ENCODE data around the gene TTC24.
A peak's percentile ranks its signal among the peaks of the same experiment; 100 is the strongest.

TTC24 gene

GRCh38 chr1:156554971-156555370 is 24.6 kb upstream of the TTC24 start:
- no peak for DNase-seq (ENCODE audit: low read depth)

- no peak for DNase-seq (ENCODE audit: low read depth)
Observed at GRCh38 chr1:156555715-156556114, 23.8 kb upstream of the TTC24 start.

- DNase-seq (ENCODE audit: low read depth), result no peak
Observed at GRCh38 chr1:156556354-156556753, 23.2 kb upstream of the TTC24 start.

- DNase-seq (ENCODE audit: low read depth), result no peak
Observed at GRCh38 chr1:156559086-156559796, 20.3 kb upstream of the TTC24 start.

- no peak for DNase-seq (ENCODE audit: low read depth)
Observed at GRCh38 chr1:156559797-156560385, 19.6 kb upstream of the TTC24 start.

- DNase-seq (ENCODE audit: low read depth), result no peak
Observed at GRCh38 chr1:156560585-156561163, 18.8 kb upstream of the TTC24 start.

GRCh38 chr1:156565519-156565918 is 14.0 kb upstream of the TTC24 start:
- no peak for DNase-seq (ENCODE audit: low read depth)

GRCh38 chr1:156566436-156566835 is 13.1 kb upstream of the TTC24 start:
- no peak for DNase-seq (ENCODE audit: low read depth)

GRCh38 chr1:156571261-156571852 is 8.2 kb upstream of the TTC24 start:
- DNase-seq (ENCODE audit: low read depth), result no peak

- DNase-seq (ENCODE audit: low read depth), result peak; percentile 36
Observed at GRCh38 chr1:156571919-156572662, 7.4 kb upstream of the TTC24 start, which contains the start of gene IQGAP3. Gene IQGAP3, minus strand, starts transcription at chr1:156572565. Its CDS starts 36 bp downstream, at chr1:156572529.

- no peak for DNase-seq (ENCODE audit: low read depth)
Observed at GRCh38 chr1:156572663-156573018, 6.9 kb upstream of the TTC24 start.

- DNase-seq (ENCODE audit: low read depth), result no peak
Observed at GRCh38 chr1:156574039-156574633, 5.4 kb upstream of the TTC24 start.

GRCh38 chr1:156577550-156577949 is 2.0 kb upstream of the TTC24 start:
- no peak for DNase-seq (ENCODE audit: low read depth)

- DNase-seq (ENCODE audit: low read depth), result no peak
Observed at GRCh38 chr1:156578055-156578454, 1.5 kb upstream of the TTC24 start.

GRCh38 chr1:156581661-156582387 is 2.3 kb downstream of the TTC24 start:
- DNase-seq (ENCODE audit: low read depth), result no peak

- DNase-seq (ENCODE audit: low read depth), result no peak
Observed at GRCh38 chr1:156582388-156583017, 3.0 kb downstream of the TTC24 start.

GRCh38 chr1:156583821-156584622 is 4.5 kb downstream of the TTC24 start:
- DNase-seq (ENCODE audit: low read depth), result peak; percentile 71

GRCh38 chr1:156584813-156585212 is 5.3 kb downstream of the TTC24 start:
- DNase-seq (ENCODE audit: low read depth), result no peak

- DNase-seq (ENCODE audit: low read depth), result no peak
Observed at GRCh38 chr1:156586323-156586722, 6.8 kb downstream of the TTC24 start.

- DNase-seq (ENCODE audit: low read depth), result no peak
Observed at GRCh38 chr1:156586892-156587477, 7.5 kb downstream of the TTC24 start.
